ENCODE data around the gene KANSL1. TPM values are rescaled to one million over a fixed set of nuclear protein-coding genes. Genes with fewer than 3 reads are reported as not detected.
"Not testable (repeated sequence)": the region's sequence is repeated elsewhere in the genome, so short reads cannot be mapped to it uniquely, and the experiment has no call there.

Gene KANSL1
- total RNA-seq, 2 donors from 2014 or later, result 83.6 to 170 TPM

DNA sequence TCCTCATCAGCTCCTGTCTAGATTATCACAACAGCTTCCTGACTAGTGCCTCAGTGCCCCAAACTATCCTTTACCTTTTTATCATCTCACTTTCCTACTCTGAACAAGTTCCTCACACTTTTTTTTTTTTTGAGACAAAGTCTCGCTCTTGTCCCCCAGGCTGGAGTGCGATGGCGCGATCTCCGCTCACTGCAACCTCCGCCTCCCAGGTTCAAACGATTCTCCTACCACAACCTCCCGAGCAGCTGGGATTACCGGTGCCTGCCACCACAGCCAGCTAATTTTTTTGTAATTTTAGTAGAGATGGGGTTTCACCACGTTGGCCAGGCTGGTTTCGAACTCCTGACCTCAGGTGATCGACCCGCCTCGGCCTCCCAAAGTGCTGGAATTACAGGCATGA lies 11.9 kb downstream of the KANSL1 start:
- Mint-ChIP-seq H3K36me3 (ENCODE audit: low read depth) (peaks cover 33% of the 10 kb centered on the region), H3K4me1 (peaks cover 75% of the 10 kb centered on the region), H3K27ac (peak overlapping the region; percentile 5), H3K4me3 (peak overlapping the region; percentile 37)
- ATAC-seq (replicated peaks); H3K9me3 Mint-ChIP-seq; H3K27me3 Mint-ChIP-seq: not testable (repeated sequence)

DNA sequence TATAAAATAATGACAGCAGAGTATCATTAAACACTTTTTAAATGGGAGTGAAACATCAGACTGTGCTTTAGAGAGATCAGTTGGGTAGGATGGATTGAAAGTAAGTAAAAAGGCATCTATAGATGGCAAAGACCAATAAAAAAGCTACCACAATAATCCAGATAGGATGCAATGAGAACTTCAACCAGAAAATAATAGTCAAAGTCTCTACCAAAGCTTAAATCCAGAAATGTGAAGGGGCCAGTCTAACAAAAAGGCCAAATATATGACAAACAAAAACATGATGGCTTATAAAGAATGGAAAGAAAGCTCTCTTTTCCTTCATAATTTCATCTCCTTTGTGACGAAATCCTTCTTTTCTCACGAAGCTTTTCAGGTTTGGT lies 12.3 kb downstream of the KANSL1 start:
- no peak for ATAC-seq (replicated peaks)
- Mint-ChIP-seq H3K4me1 (peaks cover 76% of the 10 kb centered on the region), H3K36me3 (ENCODE audit: low read depth) (peaks cover 30% of the 10 kb centered on the region), H3K4me3 (no peak overlapping the region), H3K27me3 (no peaks in the 10 kb centered on the region), H3K27ac (no peak overlapping the region), H3K9me3 (no peaks in the 10 kb centered on the region)

- H3K9me3 Mint-ChIP-seq; H3K27me3 Mint-ChIP-seq; ATAC-seq (replicated peaks); H3K27ac Mint-ChIP-seq: not testable (repeated sequence)
- Mint-ChIP-seq H3K4me3 (peak overlapping the region; percentile 62), H3K36me3 (ENCODE audit: low read depth) (peaks cover 25% of the 10 kb centered on the region), H3K4me1 (peaks cover 71% of the 10 kb centered on the region)
Measured at GRCh38 chr17:46180185-46180891, 12.9 kb downstream of the KANSL1 start.

DNA sequence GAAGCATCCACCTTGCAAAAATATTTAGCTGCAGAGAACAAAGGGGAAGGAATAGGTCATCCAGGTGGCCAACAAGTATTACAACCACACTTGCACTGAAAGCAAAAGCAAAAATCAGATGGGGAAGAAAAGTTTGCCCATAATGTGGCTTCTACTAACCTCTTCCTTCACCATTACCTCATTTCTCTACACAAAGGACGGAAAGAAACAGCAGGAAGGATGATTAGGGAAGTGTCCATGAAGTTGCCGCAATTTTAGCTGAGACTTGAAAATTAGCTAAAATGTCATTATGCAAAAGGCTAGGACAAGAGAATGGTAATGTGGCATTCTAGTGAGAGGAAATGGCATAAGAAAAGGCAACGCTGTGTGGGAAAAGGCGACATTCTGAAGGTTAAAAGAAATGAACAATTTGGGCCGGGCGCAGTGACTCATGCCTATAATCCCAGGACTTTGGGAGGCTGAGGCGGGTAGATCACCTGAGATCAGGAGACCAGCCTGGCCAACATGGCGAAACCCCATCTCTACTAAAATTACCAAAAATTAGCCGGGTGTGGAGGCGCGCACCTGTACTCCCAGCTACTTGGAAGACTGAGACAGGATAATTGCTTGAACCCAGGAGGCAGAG lies 13.7 kb downstream of the KANSL1 start:
- peak overlapping the region; percentile 62 for H3K4me3 Mint-ChIP-seq
- peak; percentile 69 for ATAC-seq (replicated peaks)

GRCh38 chr17:46178550-46179214 lies 14.5 kb downstream of the KANSL1 start:
- peaks cover 25% of the 10 kb centered on the region for H3K36me3 Mint-ChIP-seq (ENCODE audit: low read depth)
- H3K27me3 Mint-ChIP-seq, result no peaks in the 10 kb centered on the region
- peak overlapping the region; percentile 62 for H3K4me3 Mint-ChIP-seq
- peak; percentile 72 for ATAC-seq (replicated peaks)
- no peaks in the 10 kb centered on the region for H3K9me3 Mint-ChIP-seq
- peak overlapping the region; percentile 36 for H3K27ac Mint-ChIP-seq
- peaks cover 56% of the 10 kb centered on the region for H3K4me1 Mint-ChIP-seq

More for the DNA sequence above, 13.7 kb downstream of the KANSL1 start:
- Mint-ChIP-seq H3K9me3 (no peaks in the 10 kb centered on the region), H3K4me1 (peaks cover 64% of the 10 kb centered on the region), H3K27ac (peak overlapping the region; percentile 36), H3K36me3 (ENCODE audit: low read depth) (peaks cover 25% of the 10 kb centered on the region), H3K27me3 (no peaks in the 10 kb centered on the region)

- H3K4me3 Mint-ChIP-seq, result peak overlapping the region; percentile 15
- no peaks in the 10 kb centered on the region for H3K27me3 Mint-ChIP-seq
- H3K27ac Mint-ChIP-seq, result no peak overlapping the region
- H3K4me1 Mint-ChIP-seq, result peaks cover 52% of the 10 kb centered on the region
- peaks cover 32% of the 10 kb centered on the region for H3K36me3 Mint-ChIP-seq (ENCODE audit: low read depth)
- H3K9me3 Mint-ChIP-seq, result no peaks in the 10 kb centered on the region
- ATAC-seq (replicated peaks), result no peak
Measured at GRCh38 chr17:46176975-46177374, 16.3 kb downstream of the KANSL1 start.

- H3K36me3 Mint-ChIP-seq (ENCODE audit: low read depth), result peaks cover 37% of the 10 kb centered on the region
- no peak overlapping the region for H3K27ac Mint-ChIP-seq
- peaks cover 52% of the 10 kb centered on the region for H3K4me1 Mint-ChIP-seq
- no peak overlapping the region for H3K4me3 Mint-ChIP-seq
- no peak for ATAC-seq (replicated peaks)
- no peaks in the 10 kb centered on the region for H3K27me3 Mint-ChIP-seq
- no peaks in the 10 kb centered on the region for H3K9me3 Mint-ChIP-seq
Measured at GRCh38 chr17:46175891-46176290, 17.3 kb downstream of the KANSL1 start.

DNA sequence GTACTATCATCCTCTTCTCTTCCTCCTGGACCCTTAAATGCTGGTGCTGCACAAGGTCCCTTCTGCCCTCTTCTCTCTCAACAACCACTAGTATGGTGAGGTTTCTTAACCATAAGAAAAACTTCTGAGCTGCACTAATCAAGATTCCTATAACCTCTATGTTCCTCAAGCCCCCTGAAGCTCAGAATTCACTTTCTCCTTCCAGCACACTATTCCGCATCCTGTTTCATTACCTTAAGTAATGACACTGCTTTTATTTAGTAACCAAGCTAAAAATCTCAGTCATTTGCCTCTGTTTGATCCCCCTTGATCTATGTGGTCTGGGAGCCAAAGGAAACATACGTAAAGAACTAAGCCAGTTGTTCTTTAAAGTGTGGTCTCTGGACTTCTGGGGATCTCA lies 20.1 kb downstream of the KANSL1 start:
- H3K4me3 Mint-ChIP-seq, result peak overlapping the region; percentile 0
- peak overlapping the region; percentile 0 for H3K27ac Mint-ChIP-seq
- no peak for ATAC-seq (replicated peaks)
- peaks cover 54% of the 10 kb centered on the region for H3K36me3 Mint-ChIP-seq (ENCODE audit: low read depth)
- H3K4me1 Mint-ChIP-seq, result peaks cover 53% of the 10 kb centered on the region
- H3K27me3 Mint-ChIP-seq, result no peaks in the 10 kb centered on the region
- H3K9me3 Mint-ChIP-seq, result no peaks in the 10 kb centered on the region

- Mint-ChIP-seq H3K4me3 (peak overlapping the region; percentile 26), H3K4me1 (peaks cover 52% of the 10 kb centered on the region), H3K36me3 (ENCODE audit: low read depth) (peaks cover 66% of the 10 kb centered on the region), H3K27ac (peak overlapping the region; percentile 16), H3K27me3 (no peaks in the 10 kb centered on the region), H3K9me3 (no peaks in the 10 kb centered on the region)
- ATAC-seq (replicated peaks), result peak; percentile 52
Measured at GRCh38 chr17:46171939-46172338, 21.3 kb downstream of the KANSL1 start.

- Mint-ChIP-seq H3K4me1 (peaks cover 45% of the 10 kb centered on the region), H3K27me3 (no peaks in the 10 kb centered on the region), H3K4me3 (peak overlapping the region; percentile 0), H3K27ac (no peak overlapping the region), H3K9me3 (no peaks in the 10 kb centered on the region), H3K36me3 (ENCODE audit: low read depth) (peaks cover 73% of the 10 kb centered on the region)
- ATAC-seq (replicated peaks), result peak; percentile 12
Measured at GRCh38 chr17:46170639-46171429, 22.4 kb downstream of the KANSL1 start.

- H3K27me3 Mint-ChIP-seq, result no peaks in the 10 kb centered on the region
Measured at GRCh38 chr17:46169913-46170638, 23.2 kb downstream of the KANSL1 start.

GRCh38 chr17:46167826-46168569 lies 25.2 kb downstream of the KANSL1 start:
- Mint-ChIP-seq H3K4me3 (peak overlapping the region; percentile 8), H3K27me3 (no peaks in the 10 kb centered on the region), H3K4me1 (peaks cover 58% of the 10 kb centered on the region), H3K36me3 (ENCODE audit: low read depth) (peaks cover 75% of the 10 kb centered on the region), H3K27ac (no peak overlapping the region), H3K9me3 (peaks cover 4% of the 10 kb centered on the region)
- ATAC-seq (replicated peaks), result no peak

More at GRCh38 chr17:46169913-46170638, 23.2 kb downstream of the KANSL1 start:
- peak overlapping the region; percentile 0 for H3K4me3 Mint-ChIP-seq
- H3K4me1 Mint-ChIP-seq, result peaks cover 45% of the 10 kb centered on the region
- H3K9me3 Mint-ChIP-seq, result no peaks in the 10 kb centered on the region
- ATAC-seq (replicated peaks), result no peak
- H3K27ac Mint-ChIP-seq, result no peak overlapping the region
- peaks cover 73% of the 10 kb centered on the region for H3K36me3 Mint-ChIP-seq (ENCODE audit: low read depth)

GRCh38 chr17:46167267-46167666 lies 26.0 kb downstream of the KANSL1 start:
- Mint-ChIP-seq H3K36me3 (ENCODE audit: low read depth) (peaks cover 75% of the 10 kb centered on the region), H3K27me3 (no peaks in the 10 kb centered on the region), H3K4me3 (no peak overlapping the region), H3K9me3 (peaks cover 4% of the 10 kb centered on the region), H3K4me1 (peaks cover 60% of the 10 kb centered on the region), H3K27ac (no peak overlapping the region)
- ATAC-seq (replicated peaks), result no peak
